SH-SY5Y (cell line): ENCODE results near the gene SLC5A9.

ENCODE experiments used
- GATA2 ChIP-seq: IDR thresholded peaks from 2 replicates; pipeline ENCODE4 v1.6.1; 2011; ENCODE audit warnings: mild to moderate bottlenecking, low read depth, low read length
- GATA3 ChIP-seq: IDR thresholded peaks from 2 replicates; pipeline ENCODE4 v1.6.1; 2011; ENCODE audit warnings: low read depth, mild to moderate bottlenecking, low read length, moderate library complexity

GRCh38 chr1:48229317-48229716, 6.8 kb downstream of the SLC5A9 start:
- no peak for TF ChIP-seq GATA2
- TF ChIP-seq GATA3 = no peak
